Daoy (cell line): Measurements from ENCODE around the gene ILKAP. TPM values are rescaled to one million over a fixed set of nuclear protein-coding genes. Genes with fewer than 3 reads are reported as not detected.

ENCODE experiments used
- DNase-seq: peaks from one replicate; pipeline ENCODE4 v3.0.0-alpha.2; 2015; ENCODE audit warnings: low read depth
- total RNA-seq: library from RNA; depleted of rRNA; stranded (reverse); fragments of >200 nt; shearing (Covaris generic); gene quantifications from 2 replicates; pipeline ENCODE4 v1.2.3, GENCODE V29; 2014

ILKAP gene
- total RNA-seq, 1 experiment from 2014 or later = 27.9 TPM

GRCh38 chr2:238237431-238238135 lies 34.1 kb upstream of the ILKAP start:
- DNase-seq = no peak

- DNase-seq = no peak
These were observed 33.1 kb upstream of the ILKAP start for GRCh38 chr2:238236571-238236970.

- DNase-seq = no peak
These were observed 32.4 kb upstream of the ILKAP start for GRCh38 chr2:238235856-238236255.

GRCh38 chr2:238235331-238235732 lies 31.8 kb upstream of the ILKAP start:
- no peak for DNase-seq

- DNase-seq = no peak
These were observed 30.1 kb upstream of the ILKAP start for GRCh38 chr2:238233625-238234024.

- DNase-seq = no peak
These were observed 28.3 kb upstream of the ILKAP start for GRCh38 chr2:238231809-238232208.

- no peak for DNase-seq
These were observed 27.8 kb upstream of the ILKAP start for GRCh38 chr2:238231251-238231793.

GRCh38 chr2:238230699-238231098 lies 27.2 kb upstream of the ILKAP start:
- DNase-seq = no peak

- no peak for DNase-seq
These were observed 25.2 kb upstream of the ILKAP start for GRCh38 chr2:238228700-238229099.

- DNase-seq = no peak
These were observed 24.1 kb upstream of the ILKAP start for GRCh38 chr2:238227587-238228032.

- no peak for DNase-seq
These were observed 23.4 kb upstream of the ILKAP start for GRCh38 chr2:238226698-238227586.

GRCh38 chr2:238225911-238226697 lies 22.6 kb upstream of the ILKAP start:
- no peak for DNase-seq

- DNase-seq = no peak
These were observed 21.6 kb upstream of the ILKAP start for GRCh38 chr2:238225121-238225520.

GRCh38 chr2:238224356-238225035 lies 21.0 kb upstream of the ILKAP start:
- no peak for DNase-seq

GRCh38 chr2:238220892-238221521 lies 17.5 kb upstream of the ILKAP start:
- peak; percentile 57 for DNase-seq

GRCh38 chr2:238220274-238220891 lies 16.9 kb upstream of the ILKAP start:
- DNase-seq = no peak

- no peak for DNase-seq
These were observed 13.2 kb upstream of the ILKAP start for GRCh38 chr2:238216651-238217184.

GRCh38 chr2:238207006-238207405 lies 3.5 kb upstream of the ILKAP start:
- no peak for DNase-seq

- no peak for DNase-seq
These were observed 633 bp upstream of the ILKAP start for GRCh38 chr2:238203973-238204683.
